PC-9 (cell line): Measurements from ENCODE around the gene PPP4R1.

ENCODE experiments used
- EZH2 ChIP-seq: fragments of 200-600 bp; sonication (generic); IDR thresholded peaks from 2 replicates; pipeline ENCODE4 v1.8.0; 2017; ENCODE audit warnings: antibody characterized with exemption, low read depth
- TF ChIP-seq, protein P1 (sequence below): fragments of 200-600 bp; sonication (generic); conservative IDR thresholded peaks from 2 replicates; pipeline ENCODE4 v1.6.1; 2017; ENCODE audit warnings: mixed run types, antibody characterized with exemption, mild to moderate bottlenecking, moderate library complexity

DNA sequence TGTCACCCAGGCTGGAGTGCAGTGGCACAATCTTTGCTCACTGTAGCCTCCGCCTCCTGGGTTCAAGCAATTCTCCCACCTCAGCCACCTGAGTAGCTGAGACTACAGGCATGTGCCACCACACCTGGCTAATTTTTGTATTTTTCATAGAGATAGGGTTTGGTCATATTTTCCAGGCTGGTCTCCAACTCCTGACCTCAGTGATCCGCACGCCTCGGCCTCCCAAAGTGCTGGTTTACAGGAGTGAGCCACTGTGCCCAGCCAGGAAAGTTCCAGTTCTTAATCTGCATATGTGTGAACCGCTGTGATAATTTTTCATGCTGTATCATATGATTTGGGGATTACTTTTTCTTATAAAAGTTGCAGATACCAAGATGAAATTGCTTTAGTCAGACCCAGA is 14.6 kb upstream of the PPP4R1 start:
- TF ChIP-seq, protein P1, sequence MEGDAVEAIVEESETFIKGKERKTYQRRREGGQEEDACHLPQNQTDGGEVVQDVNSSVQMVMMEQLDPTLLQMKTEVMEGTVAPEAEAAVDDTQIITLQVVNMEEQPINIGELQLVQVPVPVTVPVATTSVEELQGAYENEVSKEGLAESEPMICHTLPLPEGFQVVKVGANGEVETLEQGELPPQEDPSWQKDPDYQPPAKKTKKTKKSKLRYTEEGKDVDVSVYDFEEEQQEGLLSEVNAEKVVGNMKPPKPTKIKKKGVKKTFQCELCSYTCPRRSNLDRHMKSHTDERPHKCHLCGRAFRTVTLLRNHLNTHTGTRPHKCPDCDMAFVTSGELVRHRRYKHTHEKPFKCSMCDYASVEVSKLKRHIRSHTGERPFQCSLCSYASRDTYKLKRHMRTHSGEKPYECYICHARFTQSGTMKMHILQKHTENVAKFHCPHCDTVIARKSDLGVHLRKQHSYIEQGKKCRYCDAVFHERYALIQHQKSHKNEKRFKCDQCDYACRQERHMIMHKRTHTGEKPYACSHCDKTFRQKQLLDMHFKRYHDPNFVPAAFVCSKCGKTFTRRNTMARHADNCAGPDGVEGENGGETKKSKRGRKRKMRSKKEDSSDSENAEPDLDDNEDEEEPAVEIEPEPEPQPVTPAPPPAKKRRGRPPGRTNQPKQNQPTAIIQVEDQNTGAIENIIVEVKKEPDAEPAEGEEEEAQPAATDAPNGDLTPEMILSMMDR: no peak
- no peak for TF ChIP-seq EZH2
